Measurements from ENCODE around the gene FAM25G. TPM values are rescaled to one million over a fixed set of nuclear protein-coding genes. Genes with fewer than 3 reads are reported as not detected.

FAM25G gene
- not detected in 2 replicates for polyA plus RNA-seq

GRCh38 chr10:47491600-47491999, at the start of gene FAM25G:
Gene FAM25G, minus strand, starts transcription at chr10:47491700. Its CDS starts 26 bp downstream, at chr10:47491674.

GRCh38 chr10:47523475-47523874, 32.0 kb upstream of the FAM25G start, which contains the start of gene AGAP9:
Gene AGAP9, minus strand, starts transcription at chr10:47523638. Its CDS starts 112 bp downstream, at chr10:47523526.

GRCh38 chr10:47483923-47484322, 7.6 kb downstream of the FAM25G start, which contains the start of gene ANXA8:
Gene ANXA8, minus strand, starts transcription at chr10:47484115. Its CDS starts 182 bp downstream, at chr10:47483933.

Other genes starting within 250 kb of the FAM25G start
- gene GDF10, start 191.5 kb downstream of the FAM25G start, polyA plus RNA-seq = 17.6 and 32.1 TPM in 2 replicates
- gene GDF2, start 169.2 kb downstream of the FAM25G start, polyA plus RNA-seq = not detected in 2 replicates
- gene RBP3, start 143.3 kb downstream of the FAM25G start, polyA plus RNA-seq = not detected in 2 replicates
- gene ZNF488, start 107.4 kb downstream of the FAM25G start, polyA plus RNA-seq = not detected in 2 replicates
- not detected in 2 replicates for gene ANXA8, start 7.6 kb downstream of the FAM25G start, polyA plus RNA-seq
- 0.70 TPM in 1 of 2 replicates, not detected in the other for gene AGAP9, start 31.9 kb upstream of the FAM25G start, polyA plus RNA-seq